Measurements from ENCODE around the gene COL5A1. TPM values are rescaled to one million over a fixed set of nuclear protein-coding genes. Genes with fewer than 3 reads are reported as not detected.
A peak's percentile ranks its signal among the peaks of the same experiment; 100 is the strongest.

Gene COL5A1
- total RNA-seq, 6 donors from 2014 or later = 7.5 to 75.4 (median 27.4) TPM

DNA sequence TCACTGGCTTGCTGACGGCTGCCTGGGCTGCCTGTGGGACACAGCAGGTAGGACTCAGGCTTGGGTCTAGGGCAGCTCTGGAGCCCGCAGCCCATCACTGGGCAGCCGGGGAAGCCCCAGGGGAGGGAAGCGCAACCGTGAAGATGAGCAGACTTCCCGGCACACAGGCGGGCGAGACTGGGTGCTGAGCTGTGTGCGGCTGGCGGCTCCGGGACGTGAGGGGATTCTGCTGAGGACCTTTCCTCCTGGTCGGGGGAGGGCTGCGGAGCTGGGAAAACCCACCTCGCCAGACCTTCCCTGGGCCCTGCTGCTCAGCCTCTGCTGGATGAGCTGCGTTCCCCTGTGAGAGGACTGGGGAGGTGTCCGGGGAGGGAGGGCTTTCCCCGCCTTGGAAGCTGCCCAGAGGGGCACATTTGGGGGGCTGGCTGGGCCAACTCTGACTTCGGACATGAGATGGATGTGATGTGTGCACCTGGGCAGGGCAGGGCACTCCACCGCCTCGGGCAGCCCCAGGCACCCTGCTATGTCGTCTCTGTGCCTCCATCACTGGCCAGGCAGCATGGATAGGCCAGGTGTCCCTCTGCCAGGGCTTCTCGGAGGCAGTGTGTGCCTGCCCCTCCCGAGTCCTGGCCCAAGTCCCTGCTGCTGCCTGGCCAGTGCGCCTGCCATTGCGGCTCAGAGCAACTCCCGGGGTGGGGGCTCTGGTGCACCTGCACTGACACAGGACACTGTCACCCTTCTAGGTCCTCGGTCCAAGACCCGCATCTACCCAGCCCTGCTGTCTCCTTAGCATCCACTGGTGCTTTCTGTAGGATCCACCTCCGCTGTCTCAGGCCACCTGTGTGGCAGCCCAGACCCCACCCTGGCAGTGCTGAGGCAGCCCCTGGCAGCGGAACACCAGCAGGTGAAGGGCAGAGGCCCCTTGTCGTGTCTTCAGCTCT, 66.4 kb downstream of the COL5A1 start:
- H3K9me3 ChIP-seq = no peaks in the 10 kb centered on the region
- DNase-seq (peak in 1 of 2 donors; percentile 81), ATAC-seq (ENCODE audit: low FRiP score in 2 of 2) (no peak)
- peak overlapping the region in 3 of 4 donors; percentile 36 to 72 (median 65) for H3K27ac ChIP-seq
- H3K27me3 ChIP-seq = no peaks in the 10 kb centered on the region
- whole genome bisulfite sequencing, 2 donors = 85 to 91% methylated on average over 25 to 30 of the region's 32 CpGs
- H3K36me3 ChIP-seq = no peaks in the 10 kb centered on the region
- TF ChIP-seq POLR2AphosphoS5 (IDR thresholded peaks at IDR 0.05) = no peak
- no peak for TF ChIP-seq CTCF (IDR thresholded peaks at IDR 0.05)
- TF ChIP-seq POLR2A (IDR thresholded peaks at IDR 0.05) = no peak
- no peak for TF ChIP-seq EP300 (IDR thresholded peaks at IDR 0.05)
- peaks cover 4 to 8% (median 5%) of the 10 kb centered on the region in 4 donors for H3K4me1 ChIP-seq
- H3K4me3 ChIP-seq = no peak overlapping the region

GRCh38 chr9:134708672-134709038, 67.1 kb downstream of the COL5A1 start:
- H3K27ac ChIP-seq = peak overlapping the region in 1 of 4 donors; percentile 65
- WGBS, 2 donors = 74 to 85% methylated on average over 10 of the region's 11 CpGs

DNA sequence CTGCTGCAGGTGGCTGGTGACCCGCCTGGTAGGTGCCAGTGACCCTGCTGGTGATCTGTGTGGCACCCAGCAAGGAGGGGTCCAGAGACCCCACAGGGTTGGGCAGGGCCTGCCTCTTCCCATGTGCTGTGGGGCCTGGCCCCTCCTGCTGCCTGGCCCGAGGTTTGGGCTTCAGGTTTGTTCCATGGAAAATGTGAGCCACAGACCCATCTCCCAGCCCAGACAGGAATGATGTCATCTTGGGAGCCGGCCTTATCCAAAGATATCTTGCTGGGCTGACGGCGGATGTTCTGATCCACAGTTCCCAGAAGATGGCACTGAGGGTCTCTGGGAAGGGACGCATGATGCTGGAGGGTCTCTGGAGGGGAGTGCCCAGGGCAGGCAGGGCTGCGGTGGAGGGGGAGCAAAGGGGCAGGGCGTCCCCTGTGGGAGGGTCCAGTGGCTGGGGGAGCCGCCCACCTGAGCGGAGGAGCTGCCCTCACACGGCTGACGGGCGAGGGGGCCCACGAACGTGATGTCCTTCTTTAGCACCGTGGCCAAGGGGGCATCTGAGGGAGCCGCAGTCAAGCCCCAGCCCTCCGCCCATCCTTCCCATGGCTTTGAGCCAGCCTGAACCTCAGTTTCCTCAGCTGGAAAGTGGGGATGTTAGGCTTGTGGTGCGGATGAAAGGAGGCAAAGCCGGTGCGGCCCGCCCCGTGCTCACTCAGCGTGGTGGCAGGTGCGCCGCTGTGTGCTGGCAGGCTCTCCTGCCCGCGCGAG, 68.1 kb downstream of the COL5A1 start:
- WGBS, 2 donors = 85% methylated on average over 18 to 29 of the region's 29 CpGs
- Histone ChIP-seq H3K9me3 (no peaks in the 10 kb centered on the region), H3K27ac (peak overlapping the region in 1 of 4 donors; percentile 45), H3K36me3 (no peaks in the 10 kb centered on the region), H3K27me3 (no peaks in the 10 kb centered on the region), H3K4me1 (peaks cover 4 to 8% (median 5%) of the 10 kb centered on the region in 4 donors), H3K4me3 (no peak overlapping the region)
- no peak for TF ChIP-seq POLR2A (IDR thresholded peaks at IDR 0.05)
- no peak for TF ChIP-seq CTCF (IDR thresholded peaks at IDR 0.05)
- TF ChIP-seq EP300 (IDR thresholded peaks at IDR 0.05) = no peak
- no peak for TF ChIP-seq POLR2AphosphoS5 (IDR thresholded peaks at IDR 0.05)
- ATAC-seq (ENCODE audit: low FRiP score in 2 of 2) (peak; percentile 44 to 74), DNase-seq (peak in 1 of 2 donors; percentile 68)

More at GRCh38 chr9:134708672-134709038, 67.1 kb downstream of the COL5A1 start:
- Histone ChIP-seq H3K4me1 (peaks cover 4 to 8% (median 5%) of the 10 kb centered on the region in 4 donors), H3K4me3 (no peak overlapping the region), H3K27me3 (no peaks in the 10 kb centered on the region), H3K36me3 (no peaks in the 10 kb centered on the region), H3K9me3 (no peaks in the 10 kb centered on the region)
- DNase-seq (peak in 1 of 2 donors; percentile 38), ATAC-seq (ENCODE audit: low FRiP score in 2 of 2) (no peak)
- TF ChIP-seq EP300 (IDR thresholded peaks at IDR 0.05) = no peak
- TF ChIP-seq CTCF (IDR thresholded peaks at IDR 0.05) = no peak
- no peak for TF ChIP-seq POLR2A (IDR thresholded peaks at IDR 0.05)
- TF ChIP-seq POLR2AphosphoS5 (IDR thresholded peaks at IDR 0.05) = no peak

GRCh38 chr9:134710271-134710540, 68.6 kb downstream of the COL5A1 start:
- no peak for TF ChIP-seq POLR2A (IDR thresholded peaks at IDR 0.05)
- TF ChIP-seq CTCF (IDR thresholded peaks at IDR 0.05) = no peak
- no peak for TF ChIP-seq POLR2AphosphoS5 (IDR thresholded peaks at IDR 0.05)
- Histone ChIP-seq H3K4me3 (no peak overlapping the region), H3K27ac (peak overlapping the region in 1 of 4 donors; percentile 45), H3K4me1 (peaks cover 4 to 8% (median 5%) of the 10 kb centered on the region in 4 donors), H3K27me3 (no peaks in the 10 kb centered on the region), H3K9me3 (no peaks in the 10 kb centered on the region), H3K36me3 (no peaks in the 10 kb centered on the region)
- ATAC-seq (ENCODE audit: low FRiP score in 2 of 2) (no peak), DNase-seq (no peak)
- 63 to 86% methylated on average over 6 to 7 of the region's 8 CpGs for WGBS, 2 donors

Measured in upper lobe of left lung (tissue), 6 donors.